ENCODE data around the gene C6orf132. TPM values are rescaled to one million over a fixed set of nuclear protein-coding genes. Genes with fewer than 3 reads are reported as not detected.

Gene C6orf132
- total RNA-seq, 1 donor, result 2.9 TPM

DNA sequence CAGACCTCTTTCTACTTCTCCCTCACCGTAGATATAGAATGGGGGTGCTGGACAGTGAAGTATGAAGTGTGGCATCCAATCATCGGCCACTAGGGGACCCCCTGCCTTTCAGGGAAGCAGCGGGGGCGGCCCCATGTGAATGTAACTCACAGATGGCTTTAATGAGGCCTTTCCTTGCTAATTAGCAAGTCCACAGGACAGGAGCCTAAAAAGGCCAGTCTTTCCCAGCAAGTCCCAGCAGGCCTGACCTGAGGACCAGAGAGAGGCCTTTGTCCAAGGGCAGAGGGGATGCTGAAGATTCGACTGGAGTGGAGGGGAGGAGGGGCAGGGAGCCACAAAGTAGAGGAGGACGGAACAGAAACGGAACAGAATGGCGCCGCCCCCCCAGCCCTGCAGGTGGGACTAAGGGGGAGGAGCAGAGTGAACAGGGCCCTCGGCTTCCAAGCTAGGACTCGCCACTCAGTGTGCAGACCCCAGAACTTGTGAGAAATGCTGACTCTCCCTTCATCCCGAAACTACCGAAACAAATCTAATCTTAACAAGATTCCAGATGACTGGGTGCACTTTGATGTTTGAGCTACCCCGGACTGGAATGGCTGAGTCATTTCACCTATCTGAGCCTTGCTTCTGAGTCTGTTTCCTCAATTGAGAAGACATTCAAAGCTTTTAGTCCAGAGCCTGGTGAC lies 5.8 kb downstream of the C6orf132 start:
- peak; percentile 93 for DNase-seq (ENCODE audit: insufficient read length, low spot score, missing footprints)
- peak overlapping the region; percentile 69 for H3K27ac ChIP-seq (ENCODE audit: low read depth, low read length)
- H3K36me3 ChIP-seq (ENCODE audit: insufficient read depth, low read length), result no peaks in the 10 kb centered on the region
- H3K9me3 ChIP-seq (ENCODE audit: low read depth, low read length), result no peaks in the 10 kb centered on the region
- H3K79me2 ChIP-seq (ENCODE audit: insufficient read depth, low read length), result no peaks in the 10 kb centered on the region
- no peaks in the 10 kb centered on the region for H4K20me1 ChIP-seq (ENCODE audit: insufficient read depth, low read length)
- no peaks in the 10 kb centered on the region for H3K27me3 ChIP-seq (ENCODE audit: insufficient read depth, low read length)
- TF ChIP-seq, protein P1, sequence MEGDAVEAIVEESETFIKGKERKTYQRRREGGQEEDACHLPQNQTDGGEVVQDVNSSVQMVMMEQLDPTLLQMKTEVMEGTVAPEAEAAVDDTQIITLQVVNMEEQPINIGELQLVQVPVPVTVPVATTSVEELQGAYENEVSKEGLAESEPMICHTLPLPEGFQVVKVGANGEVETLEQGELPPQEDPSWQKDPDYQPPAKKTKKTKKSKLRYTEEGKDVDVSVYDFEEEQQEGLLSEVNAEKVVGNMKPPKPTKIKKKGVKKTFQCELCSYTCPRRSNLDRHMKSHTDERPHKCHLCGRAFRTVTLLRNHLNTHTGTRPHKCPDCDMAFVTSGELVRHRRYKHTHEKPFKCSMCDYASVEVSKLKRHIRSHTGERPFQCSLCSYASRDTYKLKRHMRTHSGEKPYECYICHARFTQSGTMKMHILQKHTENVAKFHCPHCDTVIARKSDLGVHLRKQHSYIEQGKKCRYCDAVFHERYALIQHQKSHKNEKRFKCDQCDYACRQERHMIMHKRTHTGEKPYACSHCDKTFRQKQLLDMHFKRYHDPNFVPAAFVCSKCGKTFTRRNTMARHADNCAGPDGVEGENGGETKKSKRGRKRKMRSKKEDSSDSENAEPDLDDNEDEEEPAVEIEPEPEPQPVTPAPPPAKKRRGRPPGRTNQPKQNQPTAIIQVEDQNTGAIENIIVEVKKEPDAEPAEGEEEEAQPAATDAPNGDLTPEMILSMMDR (IDR thresholded peaks at IDR 0.05; ENCODE audit: extremely low read depth, low read depth, low read length), result peak; percentile 34
- peak overlapping the region; percentile 49 for H3K4me2 ChIP-seq (ENCODE audit: insufficient read depth, low read length)
- H2AFZ ChIP-seq (ENCODE audit: low read length), result peak overlapping the region; percentile 6
- peaks cover 37% of the 10 kb centered on the region for H3K4me1 ChIP-seq (ENCODE audit: insufficient read depth, low read length)
- no peak overlapping the region for H3K4me3 ChIP-seq (ENCODE audit: insufficient read depth, low read length)

DNA sequence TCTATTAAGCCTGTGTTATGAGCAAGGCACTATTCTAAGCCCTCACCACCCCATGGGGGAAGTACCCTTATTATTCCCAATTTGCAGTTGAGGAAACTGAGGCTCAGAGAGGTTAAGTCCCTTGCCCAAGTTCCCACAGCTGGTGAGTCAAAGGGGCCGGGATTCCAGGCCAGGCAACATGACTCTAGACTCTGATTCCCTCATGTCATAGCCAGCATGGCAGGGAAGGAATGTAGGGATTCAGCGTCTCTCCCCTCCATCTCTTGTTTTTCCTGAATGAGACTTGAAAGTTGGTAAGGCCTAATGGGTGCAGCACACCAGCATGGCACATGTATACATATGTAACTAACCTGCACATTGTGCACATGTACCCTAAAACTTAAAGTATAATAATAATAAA lies 6.7 kb downstream of the C6orf132 start:
- no peaks in the 10 kb centered on the region for H3K79me2 ChIP-seq (ENCODE audit: insufficient read depth, low read length)
- H3K9me3 ChIP-seq (ENCODE audit: low read depth, low read length), result no peaks in the 10 kb centered on the region
- H4K20me1 ChIP-seq (ENCODE audit: insufficient read depth, low read length), result no peaks in the 10 kb centered on the region
- H3K27me3 ChIP-seq (ENCODE audit: insufficient read depth, low read length), result no peaks in the 10 kb centered on the region
- no peak overlapping the region for H3K27ac ChIP-seq (ENCODE audit: low read depth, low read length)
- H2AFZ ChIP-seq (ENCODE audit: low read length), result no peak overlapping the region
- peaks cover 41% of the 10 kb centered on the region for H3K4me1 ChIP-seq (ENCODE audit: insufficient read depth, low read length)
- peak; percentile 93 for DNase-seq (ENCODE audit: insufficient read length, low spot score, missing footprints)
- H3K4me3 ChIP-seq (ENCODE audit: insufficient read depth, low read length), result no peak overlapping the region
- TF ChIP-seq, protein P1 (IDR thresholded peaks at IDR 0.05; ENCODE audit: extremely low read depth, low read depth, low read length), result no peak
- no peaks in the 10 kb centered on the region for H3K36me3 ChIP-seq (ENCODE audit: insufficient read depth, low read length)
- no peak overlapping the region for H3K4me2 ChIP-seq (ENCODE audit: insufficient read depth, low read length)

DNA sequence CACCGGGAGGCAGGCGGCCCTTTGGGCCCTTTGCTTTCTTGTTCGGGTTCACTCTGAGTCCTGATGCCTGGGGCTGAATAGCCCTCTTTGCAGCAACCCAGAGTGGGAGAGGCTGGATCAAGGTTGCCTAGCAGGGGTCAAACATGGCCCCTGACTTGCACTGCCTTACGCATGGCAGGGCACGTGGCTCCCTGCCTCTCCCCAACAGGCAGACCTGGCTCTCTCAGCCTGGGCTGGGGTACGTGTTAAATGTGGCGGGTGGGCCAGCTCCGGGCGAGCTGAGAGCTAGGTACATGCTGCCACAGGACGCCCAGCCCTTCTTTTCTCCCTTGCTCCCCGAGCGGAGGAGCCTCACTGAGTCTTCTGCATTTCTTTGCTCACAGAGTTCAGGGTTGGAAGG lies 7.3 kb downstream of the C6orf132 start:
- Histone ChIP-seq H3K36me3 (ENCODE audit: insufficient read depth, low read length) (no peaks in the 10 kb centered on the region), H3K79me2 (ENCODE audit: insufficient read depth, low read length) (no peaks in the 10 kb centered on the region), H3K27me3 (ENCODE audit: insufficient read depth, low read length) (no peaks in the 10 kb centered on the region), H3K4me3 (ENCODE audit: insufficient read depth, low read length) (no peak overlapping the region), H4K20me1 (ENCODE audit: insufficient read depth, low read length) (no peaks in the 10 kb centered on the region), H2AFZ (ENCODE audit: low read length) (no peak overlapping the region), H3K9me3 (ENCODE audit: low read depth, low read length) (no peaks in the 10 kb centered on the region), H3K4me1 (ENCODE audit: insufficient read depth, low read length) (peaks cover 40% of the 10 kb centered on the region), H3K4me2 (ENCODE audit: insufficient read depth, low read length) (no peak overlapping the region), H3K27ac (ENCODE audit: low read depth, low read length) (no peak overlapping the region)
- TF ChIP-seq, protein P1 (IDR thresholded peaks at IDR 0.05; ENCODE audit: extremely low read depth, low read depth, low read length), result no peak
- DNase-seq (ENCODE audit: insufficient read length, low spot score, missing footprints), result no peak

DNA sequence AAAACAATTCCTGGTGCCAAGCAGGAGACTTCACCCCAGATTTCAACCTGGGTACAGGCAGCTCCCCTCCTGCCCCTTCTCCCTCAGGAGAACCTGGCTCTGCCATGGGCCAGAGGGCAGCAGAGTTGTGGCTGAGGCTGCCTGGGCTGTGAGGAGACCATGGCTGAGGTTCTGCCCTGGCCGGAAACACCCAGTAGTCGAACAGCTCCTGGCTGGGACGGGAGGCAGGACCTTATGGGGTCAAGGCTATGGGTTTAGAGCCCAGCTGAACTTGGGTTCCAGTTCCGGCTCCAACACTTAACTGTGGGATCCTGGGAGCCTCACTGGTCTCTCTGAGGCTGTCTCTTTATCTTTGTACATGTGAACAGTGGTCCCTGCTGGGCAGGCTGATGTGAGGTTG lies 8.5 kb downstream of the C6orf132 start:
- Histone ChIP-seq H3K79me2 (ENCODE audit: insufficient read depth, low read length) (no peaks in the 10 kb centered on the region), H3K4me1 (ENCODE audit: insufficient read depth, low read length) (peaks cover 30% of the 10 kb centered on the region), H3K36me3 (ENCODE audit: insufficient read depth, low read length) (no peaks in the 10 kb centered on the region), H3K27me3 (ENCODE audit: insufficient read depth, low read length) (no peaks in the 10 kb centered on the region), H4K20me1 (ENCODE audit: insufficient read depth, low read length) (no peaks in the 10 kb centered on the region), H3K9me3 (ENCODE audit: low read depth, low read length) (no peaks in the 10 kb centered on the region), H2AFZ (ENCODE audit: low read length) (no peak overlapping the region), H3K4me2 (ENCODE audit: insufficient read depth, low read length) (no peak overlapping the region), H3K27ac (ENCODE audit: low read depth, low read length) (no peak overlapping the region), H3K4me3 (ENCODE audit: insufficient read depth, low read length) (no peak overlapping the region)
- DNase-seq (ENCODE audit: insufficient read length, low spot score, missing footprints), result no peak
- TF ChIP-seq, protein P1 (IDR thresholded peaks at IDR 0.05; ENCODE audit: extremely low read depth, low read depth, low read length), result no peak
